IMR-90 (cell line): ENCODE results near the gene IRS2. TPM values are rescaled to one million over a fixed set of nuclear protein-coding genes. Genes with fewer than 3 reads are reported as not detected.

Experiments used
- ATAC-seq: fragments of 200-7000 bp; cut with Tn5 transposase; 2 replicates; pipeline ENCODE4 v1.9.1; 2020; ENCODE audit warnings: low read depth, mild to moderate bottlenecking, moderate library complexity
- BruUV-seq: library from RNA; stranded (reverse); fragments of 400-500 nt; replicated peaks from 2 replicates; lab custom pipeline; 2021; lab: Mats Ljungman, UMichigan
- CTCF ChIA-PET: fragments of 300-600 bp; formaldehyde crosslinking; extraction: SDS; loops from one replicate; lab custom pipeline; 2021; ENCODE audit warnings: antibody characterized with exemption; lab: Yijun Ruan, JAX
- POLR2A ChIA-PET: fragments of 300-600 bp; sonication (Branson Sonifier 250); formaldehyde crosslinking; loops from one replicate; lab custom pipeline; 2022; ENCODE audit warnings: antibody characterized with exemption; ENCODE audit not compliant: unreplicated experiment; lab: Charles Lee
- DNase-seq: peaks from one replicate; pipeline ENCODE4 v3.0.0; 2013
- H2AFZ ChIP-seq: replicated peaks from 2 replicates; pipeline ENCODE3; 2013; ENCODE audit warnings: low read length, mild to moderate bottlenecking; ENCODE audit not compliant: poor library complexity
- H2AK5ac ChIP-seq: 2 replicates; pipeline ENCODE4 v1.6.1; 2013; ENCODE audit warnings: low read depth, low read length, inconsistent platforms
- H2AK9ac ChIP-seq: replicated peaks from 2 replicates; pipeline ENCODE3; 2013; ENCODE audit warnings: mild to moderate bottlenecking, low read depth, low read length, moderate library complexity; ENCODE audit not compliant: poor library complexity
- H2BK120ac ChIP-seq: 2 replicates; pipeline ENCODE4 v1.6.1; 2013; ENCODE audit warnings: low read depth, low read length, inconsistent platforms
- H2BK15ac ChIP-seq: 3 replicates; pipeline ENCODE4 v1.6.1; 2013; ENCODE audit warnings: low read depth, low read length, inconsistent platforms
- H2BK20ac ChIP-seq: 2 replicates; pipeline ENCODE4 v1.6.1; 2013; ENCODE audit warnings: low read depth, mild to moderate bottlenecking, inconsistent platforms, low read length, moderate library complexity
- H2BK5ac ChIP-seq: 2 replicates; pipeline ENCODE4 v1.6.1; 2013; ENCODE audit warnings: mild to moderate bottlenecking, low read depth, low read length, inconsistent platforms; ENCODE audit not compliant: poor library complexity, severe bottlenecking
- H3K14ac ChIP-seq: replicated peaks from 2 replicates; pipeline ENCODE4 v1.6.1; 2013; ENCODE audit warnings: low read depth, low read length, inconsistent platforms
- H3K18ac ChIP-seq: 2 replicates; pipeline ENCODE4 v1.6.1; 2013; ENCODE audit warnings: low read depth, low read length, control low read depth
- H3K23ac ChIP-seq: 2 replicates; pipeline ENCODE4 v1.6.1; 2013; ENCODE audit warnings: low read depth, low read length, inconsistent platforms
- H3K27ac ChIP-seq: 2 replicates; pipeline ENCODE4 v1.5.1; 2013; ENCODE audit warnings: mild to moderate bottlenecking, control low read depth, low read length; ENCODE audit not compliant: insufficient read depth
- H3K27me3 ChIP-seq: 2 replicates; pipeline ENCODE4 v1.6.1; 2013; ENCODE audit warnings: low read length; ENCODE audit not compliant: control insufficient read depth, insufficient read depth
- H3K36me3 ChIP-seq: 2 replicates; pipeline ENCODE4 v1.6.1; 2013; ENCODE audit warnings: low read length, mixed read lengths; ENCODE audit not compliant: control insufficient read depth, insufficient read depth
- H3K4ac ChIP-seq: 2 replicates; pipeline ENCODE4 v1.6.1; 2013; ENCODE audit warnings: low read depth, low read length, inconsistent platforms
- H3K4me1 ChIP-seq: 2 replicates; pipeline ENCODE4 v1.6.1; 2013; ENCODE audit warnings: low read length, mixed read lengths; ENCODE audit not compliant: control insufficient read depth, insufficient read depth
- H3K4me2 ChIP-seq: 2 replicates; pipeline ENCODE4 v1.6.1; 2013; ENCODE audit warnings: low read depth, mild to moderate bottlenecking, control low read depth, low read length, moderate library complexity
- H3K4me3 ChIP-seq: 2 replicates; pipeline ENCODE4 v1.5.1; 2013; ENCODE audit warnings: low read depth, mild to moderate bottlenecking, control low read depth, low read length, moderate library complexity; ENCODE audit not compliant: insufficient read depth
- H3K56ac ChIP-seq: 2 replicates; pipeline ENCODE4 v1.6.1; 2013; ENCODE audit warnings: low read length, inconsistent platforms; ENCODE audit not compliant: insufficient read depth; ENCODE audit errors: extremely low read depth
- H3K79me1 ChIP-seq, 2 experiments: 2 replicates each; pipeline ENCODE4 v1.6.1; 2013; ENCODE audit warnings: low read length in 2 of 2, inconsistent platforms in 1 of 2, low read depth in 1 of 2
- H3K9ac ChIP-seq: 2 replicates; pipeline ENCODE4 v1.6.1; 2013; ENCODE audit warnings: low read depth, low read length, control low read depth
- H3K9me1 ChIP-seq: 2 replicates; pipeline ENCODE4 v1.6.1; 2013; ENCODE audit warnings: low read length, inconsistent platforms; ENCODE audit not compliant: insufficient read depth
- H3K9me3 ChIP-seq: 2 replicates; pipeline ENCODE4 v1.6.1; 2013; ENCODE audit warnings: low read length; ENCODE audit not compliant: control insufficient read depth, insufficient read depth
- H4K20me1 ChIP-seq: 2 replicates; pipeline ENCODE4 v1.6.1; 2013; ENCODE audit warnings: low read length, inconsistent platforms; ENCODE audit not compliant: insufficient read depth
- H4K5ac ChIP-seq: 2 replicates; pipeline ENCODE4 v1.6.1; 2013; ENCODE audit warnings: mild to moderate bottlenecking, low read depth, low read length, control low read depth
- H4K8ac ChIP-seq, 2 experiments: 2 replicates each; pipeline ENCODE4 v1.6.1; 2013; ENCODE audit warnings: low read depth in 2 of 2, low read length in 2 of 2, control low read depth in 1 of 2, inconsistent platforms in 1 of 2
- H4K91ac ChIP-seq: 2 replicates; pipeline ENCODE4 v1.6.1; 2013; ENCODE audit warnings: low read depth, low read length, inconsistent platforms; ENCODE audit not compliant: insufficient read depth
- BHLHE40 ChIP-seq: fragments of 150-350 bp; IDR thresholded peaks from 2 replicates; pipeline ENCODE4 v1.6.1; 2016; ENCODE audit warnings: mild to moderate bottlenecking, low read depth, low read length
- CEBPB ChIP-seq: IDR thresholded peaks from 2 replicates; pipeline ENCODE4 v1.6.1; 2012; ENCODE audit warnings: low read depth, low read length, improper control_type of control experiment
- CHD1 ChIP-seq: IDR thresholded peaks from 2 replicates; pipeline ENCODE4 v1.6.1; 2012; ENCODE audit warnings: low read depth, low read length, improper control_type of control experiment
- FOS ChIP-seq: fragments of 150-350 bp; IDR thresholded peaks from 2 replicates; pipeline ENCODE4 v1.6.1; 2016; ENCODE audit warnings: low read depth, low read length
- MAZ ChIP-seq: IDR thresholded peaks from 2 replicates; pipeline ENCODE4 v1.6.1; 2012; ENCODE audit warnings: low read depth, mild to moderate bottlenecking, low read length, improper control_type of control experiment, moderate library complexity, borderline replicate concordance
- MXI1 ChIP-seq: IDR thresholded peaks from 2 replicates; pipeline ENCODE4 v1.6.1; 2012; ENCODE audit warnings: low read depth, mild to moderate bottlenecking, low read length, moderate library complexity, borderline replicate concordance
- NFE2L2 ChIP-seq: fragments of 150-350 bp; IDR thresholded peaks from 2 replicates; pipeline ENCODE4 v1.6.1; 2016; ENCODE audit warnings: low read depth, mild to moderate bottlenecking, low read length
- POLR2A ChIP-seq: IDR thresholded peaks from 2 replicates; pipeline ENCODE4 v1.6.1; 2012; ENCODE audit warnings: mild to moderate bottlenecking, low read depth, low read length
- RAD21 ChIP-seq: IDR thresholded peaks from 2 replicates; pipeline ENCODE4 v1.6.1; 2012; ENCODE audit warnings: low read length, improper control_type of control experiment
- RFX5 ChIP-seq: IDR thresholded peaks from 2 replicates; pipeline ENCODE4 v1.8.0; 2012; ENCODE audit warnings: low read depth, mild to moderate bottlenecking, low read length, moderate library complexity
- SMC3 ChIP-seq: fragments of 150-350 bp; IDR thresholded peaks from 2 replicates; pipeline ENCODE4 v1.6.1; 2016; ENCODE audit warnings: low read depth, mild to moderate bottlenecking, antibody characterized with exemption, low read length, moderate library complexity
- WGBS, 2 experiments: methylation state at CpG; one replicate each; pipeline versions ENCODE4 v1.1.5 to v1.1.7; 2013; ENCODE audit warnings: missing lambda C conversion rate in 2 of 2; ENCODE audit not compliant: insufficient read length in 1 of 2; ENCODE audit errors: extremely low coverage in 2 of 2; 5-methylcytosine and 5-hydroxymethylcytosine counted together
- dilution Hi-C: fragments of 300-500 bp; cut with HindIII; formaldehyde crosslinking; loops from one replicate; pipeline ENCODE4 v1.14.3; 2018; ENCODE audit warnings: low sequenced_read_pairs; ENCODE audit not compliant: unreplicated experiment
- in situ Hi-C: fragments of 300-500 bp; cut with MboI; formaldehyde crosslinking; loops from 3 replicates; pipeline ENCODE4 v1.14.3; 2019; ENCODE audit warnings: low sequenced_read_pairs, inconsistent platforms, mixed read lengths
- intact Hi-C: fragments of 100-400 bp; cut with micrococcal nuclease; formaldehyde crosslinking; loops from 2 replicates; pipeline ENCODE4 v1.10.0; 2022
- polyA plus RNA-seq, 3 experiments: library from polyadenylated mRNA; depleted of rRNA; stranded (reverse); fragments of >200 nt; gene quantifications; 2 replicates each; pipeline ENCODE4 v1.2.3, GENCODE V29; 2012; ENCODE audit warnings: low replicate concordance in 1 of 3
- total RNA-seq: library from RNA; depleted of rRNA; stranded (reverse); fragments of >200 nt; gene quantifications from 2 replicates; pipeline ENCODE4 v1.2.3, GENCODE V29; 2012
- TF ChIP-seq, protein P1 (sequence below): fragments of 150-350 bp; IDR thresholded peaks from 2 replicates; pipeline ENCODE4 v1.6.1; 2016; ENCODE audit warnings: low read depth, mild to moderate bottlenecking, low read length, moderate library complexity, borderline replicate concordance
- TF ChIP-seq, protein P2 (sequence below): conservative IDR thresholded peaks from 2 replicates; pipeline ENCODE4 v1.5.1; 2012; ENCODE audit warnings: mild to moderate bottlenecking, low read depth, low read length, improper control_type of control experiment
- TF ChIP-seq, protein P3 (sequence below): fragments of 150-350 bp; IDR thresholded peaks from 2 replicates; pipeline ENCODE4 v1.6.1; 2017; ENCODE audit warnings: mild to moderate bottlenecking, antibody characterized with exemption, low read length, low read depth

Gene IRS2
- total and polyA plus RNA-seq, 2 of the 4 experiments (the other 2 are of a cell fraction): 0.36 to 1.4 TPM

GRCh38 chr13:109745060-109745459 is 41.3 kb downstream of the IRS2 start:
- ATAC-seq (no peak), DNase-seq (no peak)
- CTCF ChIA-PET: no interaction called here
- 0 out of 2 replicates have a peak, but pooled peaks cover 3% of the 10 kb centered on the region for H4K20me1 ChIP-seq
- 0 out of 2 replicates have a peak overlapping the region, but pooled peaks have one; percentile 2 for H2AK5ac ChIP-seq
- H3K4me2 ChIP-seq: no peak overlapping the region
- no peak overlapping the region for H4K8ac ChIP-seq
- H3K9me1 ChIP-seq: no peaks in the 10 kb centered on the region
- H3K9ac ChIP-seq: no peak overlapping the region
- H3K18ac ChIP-seq: no peak overlapping the region
- H3K14ac ChIP-seq: no peak overlapping the region
- intact Hi-C loops (loop anchor here (10.0 kb wide), 1 partner anchor 490 kb away; no protein-coding TSS in a partner anchor), dilution Hi-C loops (no loop called here), in situ Hi-C loops (no loop called here)
- no peak overlapping the region for H2BK120ac ChIP-seq
- peaks cover 22% of the 10 kb centered on the region for H3K27me3 ChIP-seq
- no peak overlapping the region for H2AK9ac ChIP-seq
- no TSS peak for BruUV-seq
- H2AFZ ChIP-seq: no peak overlapping the region
- no peak overlapping the region for H3K56ac ChIP-seq
- H3K4me3 ChIP-seq: no peak overlapping the region
- no peaks in the 10 kb centered on the region for H3K79me1 ChIP-seq
- H3K4me1 ChIP-seq: peaks cover 3% of the 10 kb centered on the region; the same call in 1 of the 2 replicates
- no peak overlapping the region for H2BK20ac ChIP-seq
- no peak overlapping the region for H4K5ac ChIP-seq
- H2BK5ac ChIP-seq: no peak overlapping the region
- H2BK15ac ChIP-seq: no peak overlapping the region
- no peak for TF ChIP-seq RAD21
- no peak for TF ChIP-seq BHLHE40
- no peak for TF ChIP-seq NFE2L2
- no peak for TF ChIP-seq POLR2A
- TF ChIP-seq FOS: no peak
- TF ChIP-seq, protein P1, sequence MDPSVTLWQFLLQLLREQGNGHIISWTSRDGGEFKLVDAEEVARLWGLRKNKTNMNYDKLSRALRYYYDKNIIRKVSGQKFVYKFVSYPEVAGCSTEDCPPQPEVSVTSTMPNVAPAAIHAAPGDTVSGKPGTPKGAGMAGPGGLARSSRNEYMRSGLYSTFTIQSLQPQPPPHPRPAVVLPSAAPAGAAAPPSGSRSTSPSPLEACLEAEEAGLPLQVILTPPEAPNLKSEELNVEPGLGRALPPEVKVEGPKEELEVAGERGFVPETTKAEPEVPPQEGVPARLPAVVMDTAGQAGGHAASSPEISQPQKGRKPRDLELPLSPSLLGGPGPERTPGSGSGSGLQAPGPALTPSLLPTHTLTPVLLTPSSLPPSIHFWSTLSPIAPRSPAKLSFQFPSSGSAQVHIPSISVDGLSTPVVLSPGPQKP: no peak
- TF ChIP-seq, protein P2, sequence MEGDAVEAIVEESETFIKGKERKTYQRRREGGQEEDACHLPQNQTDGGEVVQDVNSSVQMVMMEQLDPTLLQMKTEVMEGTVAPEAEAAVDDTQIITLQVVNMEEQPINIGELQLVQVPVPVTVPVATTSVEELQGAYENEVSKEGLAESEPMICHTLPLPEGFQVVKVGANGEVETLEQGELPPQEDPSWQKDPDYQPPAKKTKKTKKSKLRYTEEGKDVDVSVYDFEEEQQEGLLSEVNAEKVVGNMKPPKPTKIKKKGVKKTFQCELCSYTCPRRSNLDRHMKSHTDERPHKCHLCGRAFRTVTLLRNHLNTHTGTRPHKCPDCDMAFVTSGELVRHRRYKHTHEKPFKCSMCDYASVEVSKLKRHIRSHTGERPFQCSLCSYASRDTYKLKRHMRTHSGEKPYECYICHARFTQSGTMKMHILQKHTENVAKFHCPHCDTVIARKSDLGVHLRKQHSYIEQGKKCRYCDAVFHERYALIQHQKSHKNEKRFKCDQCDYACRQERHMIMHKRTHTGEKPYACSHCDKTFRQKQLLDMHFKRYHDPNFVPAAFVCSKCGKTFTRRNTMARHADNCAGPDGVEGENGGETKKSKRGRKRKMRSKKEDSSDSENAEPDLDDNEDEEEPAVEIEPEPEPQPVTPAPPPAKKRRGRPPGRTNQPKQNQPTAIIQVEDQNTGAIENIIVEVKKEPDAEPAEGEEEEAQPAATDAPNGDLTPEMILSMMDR: no peak
- TF ChIP-seq MXI1: no peak
- no peak for TF ChIP-seq SMC3
- no peak for TF ChIP-seq RFX5
- TF ChIP-seq CEBPB: no peak
- TF ChIP-seq MAZ: no peak
- TF ChIP-seq CHD1: no peak
- TF ChIP-seq, protein P3, sequence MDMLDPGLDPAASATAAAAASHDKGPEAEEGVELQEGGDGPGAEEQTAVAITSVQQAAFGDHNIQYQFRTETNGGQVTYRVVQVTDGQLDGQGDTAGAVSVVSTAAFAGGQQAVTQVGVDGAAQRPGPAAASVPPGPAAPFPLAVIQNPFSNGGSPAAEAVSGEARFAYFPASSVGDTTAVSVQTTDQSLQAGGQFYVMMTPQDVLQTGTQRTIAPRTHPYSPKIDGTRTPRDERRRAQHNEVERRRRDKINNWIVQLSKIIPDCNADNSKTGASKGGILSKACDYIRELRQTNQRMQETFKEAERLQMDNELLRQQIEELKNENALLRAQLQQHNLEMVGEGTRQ: no peak
- H3K4ac ChIP-seq: no peak overlapping the region
- H3K23ac ChIP-seq: no peak overlapping the region
- WGBS, 2 experiments: 73% methylated on average over 3 of the region's 19 CpGs; no CpG with 5 or more reads in 1 of the 2 experiments
- H4K91ac ChIP-seq: no peak overlapping the region
- H3K9me3 ChIP-seq: no peaks in the 10 kb centered on the region
- POLR2A ChIA-PET: interaction anchor here (0.5 to 0.6 kb wide), 2 partner anchors 24 to 214 kb away, joined by 3 to 5 read pairs; no protein-coding TSS in a partner anchor
- no peak overlapping the region for H3K27ac ChIP-seq
- no peaks in the 10 kb centered on the region for H3K36me3 ChIP-seq
